ENCODE results near the gene CPAMD8. TPM values are rescaled to one million over a fixed set of nuclear protein-coding genes. Genes with fewer than 3 reads are reported as not detected.
"Not testable (repeated sequence)": the region's sequence is repeated elsewhere in the genome, so short reads cannot be mapped to it uniquely, and the experiment has no call there.

CPAMD8 gene
- total RNA-seq, 2 experiments from 2014 or later = 0.11 to 0.41 TPM

- ATAC-seq (no peak), DNase-seq (no peak)
Observed at GRCh38 chr19:17021793-17022590, 4.6 kb downstream of the CPAMD8 start.

GRCh38 chr19:17021328-17021727, 5.3 kb downstream of the CPAMD8 start:
- H3K36me3 Mint-ChIP-seq (ENCODE audit: low read depth) = peaks cover 5% of the 10 kb centered on the region
- H3K9me3 Mint-ChIP-seq (ENCODE audit: low read depth) = peaks cover 12% of the 10 kb centered on the region
- H3K4me3 Mint-ChIP-seq = no peak overlapping the region
- peaks cover 3% of the 10 kb centered on the region for H3K4me1 Mint-ChIP-seq
- CTCF ChIA-PET = interaction anchor here (0.5 kb wide), 1 partner anchor 163 kb away, joined by 3 read pairs; no protein-coding TSS in a partner anchor
- ATAC-seq = no peak
- no peak overlapping the region for H3K27ac Mint-ChIP-seq
- no peak for DNase-seq
- intact Hi-C loops (cut with DNase I, micrococcal nuclease) = no loop called here
- H3K27me3 Mint-ChIP-seq = peaks cover 24% of the 10 kb centered on the region
- POLR2A ChIA-PET = no interaction called here

More at GRCh38 chr19:17021793-17022590, 4.6 kb downstream of the CPAMD8 start:
- Mint-ChIP-seq H3K27me3 (peaks cover 24% of the 10 kb centered on the region), H3K4me3 (no peak overlapping the region), H3K4me1 (peaks cover 3% of the 10 kb centered on the region), H3K9me3 (ENCODE audit: low read depth) (peaks cover 12% of the 10 kb centered on the region), H3K27ac (no peak overlapping the region), H3K36me3 (ENCODE audit: low read depth) (peaks cover 5% of the 10 kb centered on the region)
- CTCF ChIA-PET = interaction anchor here (0.5 kb wide), 1 partner anchor 162 kb away, joined by 3 read pairs; no protein-coding TSS in a partner anchor
- intact Hi-C loops (cut with DNase I, micrococcal nuclease) = no loop called here
- POLR2A ChIA-PET = no interaction called here

GRCh38 chr19:17020823-17021222, 5.8 kb downstream of the CPAMD8 start:
- Mint-ChIP-seq H3K9me3 (ENCODE audit: low read depth) (peaks cover 12% of the 10 kb centered on the region), H3K27me3 (peaks cover 20% of the 10 kb centered on the region), H3K27ac (no peak overlapping the region), H3K4me1 (no peaks in the 10 kb centered on the region), H3K36me3 (ENCODE audit: low read depth) (peaks cover 5% of the 10 kb centered on the region), H3K4me3 (no peak overlapping the region)
- POLR2A ChIA-PET = no interaction called here
- DNase-seq (no peak), ATAC-seq (peak; percentile 36)
- CTCF ChIA-PET = no interaction called here
- intact Hi-C loops (cut with DNase I, micrococcal nuclease) = no loop called here

GRCh38 chr19:17020385-17020784, 6.2 kb downstream of the CPAMD8 start:
- no peak for DNase-seq
- CTCF ChIA-PET = no interaction called here
- intact Hi-C loops (cut with DNase I, micrococcal nuclease) = no loop called here
- Mint-ChIP-seq H3K27ac (no peak overlapping the region), H3K4me3 (no peak overlapping the region), H3K27me3 (peaks cover 18% of the 10 kb centered on the region), H3K9me3 (ENCODE audit: low read depth) (peaks cover 12% of the 10 kb centered on the region), H3K4me1 (no peaks in the 10 kb centered on the region), H3K36me3 (ENCODE audit: low read depth) (peaks cover 5% of the 10 kb centered on the region)
- POLR2A ChIA-PET = no interaction called here
- no peak for ATAC-seq

- H3K27me3 Mint-ChIP-seq; intact Hi-C loops (cut with DNase I, micrococcal nuclease); H3K36me3 Mint-ChIP-seq (ENCODE audit: low read depth); POLR2A ChIA-PET; H3K4me3 Mint-ChIP-seq; H3K27ac Mint-ChIP-seq; H3K4me1 Mint-ChIP-seq; H3K9me3 Mint-ChIP-seq (ENCODE audit: low read depth); ATAC-seq: not testable (repeated sequence)
- DNase-seq = peak; percentile 6
- CTCF ChIA-PET = interaction anchor here (0.6 kb wide), 1 partner anchor 167 kb away, joined by 3 read pairs; no protein-coding TSS in a partner anchor
Observed at GRCh38 chr19:17014212-17014861, 12.3 kb downstream of the CPAMD8 start.

- peaks cover 8% of the 10 kb centered on the region for H3K27me3 Mint-ChIP-seq
- POLR2A ChIA-PET = no interaction called here
- H3K9me3 Mint-ChIP-seq (ENCODE audit: low read depth) = peaks cover 2% of the 10 kb centered on the region
- DNase-seq = no peak
- peaks cover 2% of the 10 kb centered on the region for H3K4me1 Mint-ChIP-seq
- intact Hi-C loops (cut with DNase I, micrococcal nuclease) = no loop called here
- ATAC-seq = no peak
- no peaks in the 10 kb centered on the region for H3K36me3 Mint-ChIP-seq (ENCODE audit: low read depth)
- no peak overlapping the region for H3K4me3 Mint-ChIP-seq
- CTCF ChIA-PET = no interaction called here
- no peak overlapping the region for H3K27ac Mint-ChIP-seq
Observed at GRCh38 chr19:17011485-17011884, 15.1 kb downstream of the CPAMD8 start.

- no peaks in the 10 kb centered on the region for H3K4me1 Mint-ChIP-seq
- no peaks in the 10 kb centered on the region for H3K9me3 Mint-ChIP-seq (ENCODE audit: low read depth)
- no peak overlapping the region for H3K27ac Mint-ChIP-seq
- no peak overlapping the region for H3K4me3 Mint-ChIP-seq
- ChIA-PET CTCF (interaction anchor here (0.8 kb wide), 1 partner anchor 420 kb away, joined by 3 read pairs; no protein-coding TSS in a partner anchor), POLR2A (no interaction called here)
- H3K27me3 Mint-ChIP-seq = peaks cover 11% of the 10 kb centered on the region
- H3K36me3 Mint-ChIP-seq (ENCODE audit: low read depth) = no peaks in the 10 kb centered on the region
- no peak for ATAC-seq
- no peak for DNase-seq
- intact Hi-C loops (cut with DNase I, micrococcal nuclease) = no loop called here
Observed at GRCh38 chr19:17006579-17006978, 20.0 kb downstream of the CPAMD8 start.

GRCh38 chr19:17005000-17005399, 21.6 kb downstream of the CPAMD8 start:
- Mint-ChIP-seq H3K27me3 (peaks cover 11% of the 10 kb centered on the region), H3K36me3 (ENCODE audit: low read depth) (no peaks in the 10 kb centered on the region), H3K27ac (no peak overlapping the region), H3K9me3 (ENCODE audit: low read depth) (no peaks in the 10 kb centered on the region), H3K4me3 (no peak overlapping the region), H3K4me1 (no peaks in the 10 kb centered on the region)
- ATAC-seq (no peak), DNase-seq (no peak)
- POLR2A ChIA-PET = no interaction called here
- CTCF ChIA-PET = no interaction called here
- intact Hi-C loops (cut with DNase I, micrococcal nuclease) = no loop called here

GRCh38 chr19:17004386-17004785, 22.2 kb downstream of the CPAMD8 start:
- no peak overlapping the region for H3K27ac Mint-ChIP-seq
- no peak overlapping the region for H3K4me3 Mint-ChIP-seq
- peaks cover 9% of the 10 kb centered on the region for H3K27me3 Mint-ChIP-seq
- intact Hi-C loops (cut with DNase I, micrococcal nuclease) = no loop called here
- ATAC-seq = no peak
- H3K36me3 Mint-ChIP-seq (ENCODE audit: low read depth) = no peaks in the 10 kb centered on the region
- H3K9me3 Mint-ChIP-seq (ENCODE audit: low read depth) = no peaks in the 10 kb centered on the region
- CTCF ChIA-PET = interaction anchor here (0.5 kb wide), 1 partner anchor 24 kb away, joined by 3 read pairs; no protein-coding TSS in a partner anchor
- no peak for DNase-seq
- H3K4me1 Mint-ChIP-seq = no peaks in the 10 kb centered on the region
- POLR2A ChIA-PET = no interaction called here

GRCh38 chr19:17002455-17002854, 24.2 kb downstream of the CPAMD8 start:
- Mint-ChIP-seq H3K9me3 (ENCODE audit: low read depth) (peaks cover 6% of the 10 kb centered on the region), H3K4me3 (no peak overlapping the region), H3K27me3 (peaks cover 9% of the 10 kb centered on the region), H3K36me3 (ENCODE audit: low read depth) (no peaks in the 10 kb centered on the region), H3K4me1 (no peaks in the 10 kb centered on the region), H3K27ac (no peak overlapping the region)
- intact Hi-C loops (cut with DNase I, micrococcal nuclease) = no loop called here
- ChIA-PET CTCF (interaction anchor here (0.7 kb wide), 1 partner anchor 343 kb away, joined by 3 read pairs; no protein-coding TSS in a partner anchor), POLR2A (no interaction called here)
- no peak for DNase-seq
- ATAC-seq = no peak

GRCh38 chr19:17001603-17002183, 24.9 kb downstream of the CPAMD8 start:
- POLR2A ChIA-PET = no interaction called here
- intact Hi-C loops (cut with DNase I, micrococcal nuclease) = no loop called here
- Mint-ChIP-seq H3K4me3 (no peak overlapping the region), H3K9me3 (ENCODE audit: low read depth) (peaks cover 6% of the 10 kb centered on the region), H3K27ac (no peak overlapping the region), H3K36me3 (ENCODE audit: low read depth) (no peaks in the 10 kb centered on the region), H3K4me1 (no peaks in the 10 kb centered on the region), H3K27me3 (peaks cover 8% of the 10 kb centered on the region)
- DNase-seq (no peak), ATAC-seq (no peak)
- CTCF ChIA-PET = no interaction called here
